Measurements from ENCODE around the gene ZBTB4. TPM values are rescaled to one million over a fixed set of nuclear protein-coding genes. Genes with fewer than 3 reads are reported as not detected.

Gene ZBTB4
- total RNA-seq, 1 donor from 2014 or later, result 26.8 TPM

GRCh38 chr17:7419819-7420610 is 59.4 kb downstream of the ZBTB4 start, which contains the start of gene SPEM1:
TSS of gene SPEM1 (plus strand) at chr17:7420324. CDS start at chr17:7420385, 61 bp downstream.
- no peak for DNase-seq (ENCODE audit: low spot score, unreplicated experiment)
- TF ChIP-seq, protein P1, sequence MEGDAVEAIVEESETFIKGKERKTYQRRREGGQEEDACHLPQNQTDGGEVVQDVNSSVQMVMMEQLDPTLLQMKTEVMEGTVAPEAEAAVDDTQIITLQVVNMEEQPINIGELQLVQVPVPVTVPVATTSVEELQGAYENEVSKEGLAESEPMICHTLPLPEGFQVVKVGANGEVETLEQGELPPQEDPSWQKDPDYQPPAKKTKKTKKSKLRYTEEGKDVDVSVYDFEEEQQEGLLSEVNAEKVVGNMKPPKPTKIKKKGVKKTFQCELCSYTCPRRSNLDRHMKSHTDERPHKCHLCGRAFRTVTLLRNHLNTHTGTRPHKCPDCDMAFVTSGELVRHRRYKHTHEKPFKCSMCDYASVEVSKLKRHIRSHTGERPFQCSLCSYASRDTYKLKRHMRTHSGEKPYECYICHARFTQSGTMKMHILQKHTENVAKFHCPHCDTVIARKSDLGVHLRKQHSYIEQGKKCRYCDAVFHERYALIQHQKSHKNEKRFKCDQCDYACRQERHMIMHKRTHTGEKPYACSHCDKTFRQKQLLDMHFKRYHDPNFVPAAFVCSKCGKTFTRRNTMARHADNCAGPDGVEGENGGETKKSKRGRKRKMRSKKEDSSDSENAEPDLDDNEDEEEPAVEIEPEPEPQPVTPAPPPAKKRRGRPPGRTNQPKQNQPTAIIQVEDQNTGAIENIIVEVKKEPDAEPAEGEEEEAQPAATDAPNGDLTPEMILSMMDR (IDR thresholded peaks at IDR 0.05; ENCODE audit: unreplicated experiment), result no peak
- Mint-ChIP-seq H3K4me1 (ENCODE audit: low read depth) (peaks cover 7% of the 10 kb centered on the region), H3K36me3 (ENCODE audit: insufficient read depth) (no peaks in the 10 kb centered on the region), H3K27ac (peak within 1 kb of the TSS; percentile 88), H3K9me3 (ENCODE audit: low read depth) (no peaks in the 10 kb centered on the region), H3K27me3 (no peaks in the 10 kb centered on the region), H3K4me3 (ENCODE audit: low read depth) (no peak within 1 kb of the TSS)

- Mint-ChIP-seq H3K27ac (no peak overlapping the region), H3K9me3 (ENCODE audit: low read depth) (no peaks in the 10 kb centered on the region), H3K4me3 (ENCODE audit: low read depth) (no peak overlapping the region), H3K4me1 (ENCODE audit: low read depth) (peaks cover 7% of the 10 kb centered on the region), H3K36me3 (ENCODE audit: insufficient read depth) (no peaks in the 10 kb centered on the region), H3K27me3 (no peaks in the 10 kb centered on the region)
- no peak for DNase-seq (ENCODE audit: low spot score, unreplicated experiment)
- TF ChIP-seq, protein P1 (IDR thresholded peaks at IDR 0.05; ENCODE audit: unreplicated experiment), result no peak
These were observed 60.8 kb downstream of the ZBTB4 start for GRCh38 chr17:7418472-7419152.

- DNase-seq (ENCODE audit: low spot score, unreplicated experiment), result no peak
- Mint-ChIP-seq H3K4me3 (ENCODE audit: low read depth) (no peak overlapping the region), H3K9me3 (ENCODE audit: low read depth) (no peaks in the 10 kb centered on the region), H3K4me1 (ENCODE audit: low read depth) (peaks cover 9% of the 10 kb centered on the region), H3K27ac (no peak overlapping the region), H3K27me3 (no peaks in the 10 kb centered on the region), H3K36me3 (ENCODE audit: insufficient read depth) (peaks cover under 1% of the 10 kb centered on the region)
- TF ChIP-seq, protein P1 (IDR thresholded peaks at IDR 0.05; ENCODE audit: unreplicated experiment), result no peak
These were observed 62.3 kb downstream of the ZBTB4 start for GRCh38 chr17:7417056-7417655.

DNA sequence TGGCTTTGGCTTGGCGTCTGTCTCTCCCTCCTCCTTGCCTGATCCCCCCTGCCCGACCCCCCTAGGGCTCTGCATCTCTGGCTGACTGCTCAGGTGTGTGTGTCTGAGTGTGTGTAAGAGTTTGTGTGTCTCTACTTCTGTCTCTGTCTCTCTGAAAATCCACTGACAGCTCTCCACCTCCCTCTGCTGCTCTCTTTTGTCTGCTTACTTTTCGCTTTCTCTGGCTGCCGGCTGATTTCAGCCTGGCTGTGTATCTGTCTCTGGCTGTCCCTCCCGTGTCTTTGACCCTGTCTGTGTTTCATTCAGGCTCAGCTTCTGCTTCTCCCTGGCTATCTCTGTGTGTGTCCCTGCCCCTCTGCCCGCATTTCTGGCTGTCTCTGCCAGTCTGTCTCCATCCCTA is 63.1 kb downstream of the ZBTB4 start:
- Mint-ChIP-seq H3K36me3 (ENCODE audit: insufficient read depth) (peaks cover 1% of the 10 kb centered on the region), H3K9me3 (ENCODE audit: low read depth) (no peaks in the 10 kb centered on the region), H3K27me3 (no peaks in the 10 kb centered on the region), H3K4me3 (ENCODE audit: low read depth) (no peak overlapping the region), H3K4me1 (ENCODE audit: low read depth) (peaks cover 9% of the 10 kb centered on the region), H3K27ac (no peak overlapping the region)
- DNase-seq (ENCODE audit: low spot score, unreplicated experiment), result no peak
- TF ChIP-seq, protein P1 (IDR thresholded peaks at IDR 0.05; ENCODE audit: unreplicated experiment), result no peak

DNA sequence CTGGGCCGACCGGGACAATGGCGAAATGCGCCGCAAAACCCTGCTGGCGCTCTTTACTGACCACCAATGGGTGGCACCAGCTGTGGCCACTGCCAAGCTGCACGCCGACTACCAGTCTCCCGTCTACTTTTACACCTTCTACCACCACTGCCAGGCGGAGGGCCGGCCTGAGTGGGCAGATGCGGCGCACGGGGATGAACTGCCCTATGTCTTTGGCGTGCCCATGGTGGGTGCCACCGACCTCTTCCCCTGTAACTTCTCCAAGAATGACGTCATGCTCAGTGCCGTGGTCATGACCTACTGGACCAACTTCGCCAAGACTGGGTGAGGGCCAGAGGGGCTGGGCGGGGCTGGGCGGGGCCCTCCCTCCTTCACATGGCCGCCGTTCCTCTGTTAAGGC is 63.6 kb downstream of the ZBTB4 start:
- Mint-ChIP-seq H3K4me1 (ENCODE audit: low read depth) (peaks cover 9% of the 10 kb centered on the region), H3K27ac (no peak overlapping the region), H3K4me3 (ENCODE audit: low read depth) (no peak overlapping the region), H3K36me3 (ENCODE audit: insufficient read depth) (peaks cover 1% of the 10 kb centered on the region), H3K9me3 (ENCODE audit: low read depth) (no peaks in the 10 kb centered on the region), H3K27me3 (no peaks in the 10 kb centered on the region)
- no peak for DNase-seq (ENCODE audit: low spot score, unreplicated experiment)
- TF ChIP-seq, protein P1 (IDR thresholded peaks at IDR 0.05; ENCODE audit: unreplicated experiment), result no peak
